Fibroblast of lung (primary cell): Measurements from ENCODE around the gene PKHD1. TPM values are rescaled to one million over a fixed set of nuclear protein-coding genes. Genes with fewer than 3 reads are reported as not detected.

ENCODE experiments used
- DNase-seq, 2 donors: peaks; one replicate each; pipeline versions ENCODE4 v3.0.0 to v3.0.0-alpha.2; 2010; ENCODE audit warnings: low read depth in 2 of 2
- H2AFZ ChIP-seq: 2 replicates; pipeline ENCODE4 v1.5.1; 2012; ENCODE audit warnings: low read length, control low read depth, inconsistent platforms
- H3K27ac ChIP-seq: 2 replicates; pipeline ENCODE4 v1.5.1; 2011; ENCODE audit warnings: low read length, control low read depth; ENCODE audit not compliant: insufficient read depth
- H3K27me3 ChIP-seq: 2 replicates; pipeline ENCODE4 v1.5.1; 2011; ENCODE audit warnings: mild to moderate bottlenecking, low read length; ENCODE audit not compliant: control insufficient read depth, insufficient read depth
- H3K36me3 ChIP-seq: 2 replicates; pipeline ENCODE4 v1.5.1; 2011; ENCODE audit warnings: low read length; ENCODE audit not compliant: control insufficient read depth, insufficient read depth
- H3K4me1 ChIP-seq: 2 replicates; pipeline ENCODE4 v1.5.1; 2011; ENCODE audit warnings: low read length; ENCODE audit not compliant: control insufficient read depth, insufficient read depth; ENCODE audit errors: extremely low read depth
- H3K4me2 ChIP-seq: 2 replicates; pipeline ENCODE4 v1.5.1; 2011; ENCODE audit warnings: low read length, control low read depth; ENCODE audit not compliant: insufficient read depth; ENCODE audit errors: extremely low read depth
- H3K4me3 ChIP-seq, 4 experiments: fragments of 200-600 bp in 1 of 4; sonication (generic) in 1 of 4; replicated peaks in 1 of 4; 2 replicates each; pipeline ENCODE4 v1.5.1; 2011 to 2016; ENCODE audit warnings: low read length in 4 of 4, low read depth in 3 of 4, mild to moderate bottlenecking in 3 of 4, control low read depth in 2 of 4, inconsistent platforms in 1 of 4, mixed read lengths in 1 of 4; ENCODE audit not compliant: insufficient read depth in 1 of 4; ENCODE audit errors: control extremely low read depth in 1 of 4
- H3K79me2 ChIP-seq: 2 replicates; pipeline ENCODE4 v1.5.1; 2012; ENCODE audit warnings: mild to moderate bottlenecking, low read length, inconsistent platforms; ENCODE audit not compliant: control insufficient read depth, insufficient read depth
- H3K9ac ChIP-seq: 2 replicates; pipeline ENCODE4 v1.5.1; 2011; ENCODE audit warnings: mild to moderate bottlenecking, low read length, control low read depth; ENCODE audit not compliant: insufficient read depth
- H3K9me3 ChIP-seq: 2 replicates; pipeline ENCODE4 v1.5.1; 2012; ENCODE audit warnings: low read depth, low read length; ENCODE audit not compliant: control insufficient read depth, insufficient read depth
- H4K20me1 ChIP-seq: 2 replicates; pipeline ENCODE4 v1.5.1; 2011; ENCODE audit warnings: low read length; ENCODE audit not compliant: control insufficient read depth, insufficient read depth; ENCODE audit errors: extremely low read depth
- CTCF ChIP-seq, 2 donors: IDR thresholded peaks in 1 of 2; conservative IDR thresholded peaks in 1 of 2; 1 replicate in 1 of 2; 2 replicates in 1 of 2; pipeline ENCODE4 v1.5.1; 2011 to 2012; ENCODE audit warnings: low read length in 2 of 2, control low read depth in 1 of 2, inconsistent platforms in 1 of 2, low read depth in 1 of 2, mild to moderate bottlenecking in 1 of 2
- EZH2 ChIP-seq: IDR thresholded peaks from 2 replicates; pipeline ENCODE4 v1.5.1; 2012; ENCODE audit warnings: low read length, control low read depth, mild to moderate bottlenecking; ENCODE audit errors: missing control alignments
- polyA plus RNA-seq, 2 donors: library from polyadenylated mRNA; depleted of rRNA in 1 of 2; stranded (reverse) in 1 of 2; unstranded in 1 of 2; fragments of >200 nt; gene quantifications; 2 replicates each; pipeline ENCODE4 v1.2.1, GENCODE V29; 2011 to 2012; ENCODE audit warnings: missing spikeins in 1 of 2
- total RNA-seq: library from RNA; depleted of rRNA; stranded (reverse); fragments of >200 nt; gene quantifications from 2 replicates; pipeline ENCODE4 v1.2.1, GENCODE V29; 2014

The PKHD1 gene
- total and polyA plus RNA-seq, 2 donors (not counting 1 experiment from before 2014, with no cell fraction given): not detected

DNA sequence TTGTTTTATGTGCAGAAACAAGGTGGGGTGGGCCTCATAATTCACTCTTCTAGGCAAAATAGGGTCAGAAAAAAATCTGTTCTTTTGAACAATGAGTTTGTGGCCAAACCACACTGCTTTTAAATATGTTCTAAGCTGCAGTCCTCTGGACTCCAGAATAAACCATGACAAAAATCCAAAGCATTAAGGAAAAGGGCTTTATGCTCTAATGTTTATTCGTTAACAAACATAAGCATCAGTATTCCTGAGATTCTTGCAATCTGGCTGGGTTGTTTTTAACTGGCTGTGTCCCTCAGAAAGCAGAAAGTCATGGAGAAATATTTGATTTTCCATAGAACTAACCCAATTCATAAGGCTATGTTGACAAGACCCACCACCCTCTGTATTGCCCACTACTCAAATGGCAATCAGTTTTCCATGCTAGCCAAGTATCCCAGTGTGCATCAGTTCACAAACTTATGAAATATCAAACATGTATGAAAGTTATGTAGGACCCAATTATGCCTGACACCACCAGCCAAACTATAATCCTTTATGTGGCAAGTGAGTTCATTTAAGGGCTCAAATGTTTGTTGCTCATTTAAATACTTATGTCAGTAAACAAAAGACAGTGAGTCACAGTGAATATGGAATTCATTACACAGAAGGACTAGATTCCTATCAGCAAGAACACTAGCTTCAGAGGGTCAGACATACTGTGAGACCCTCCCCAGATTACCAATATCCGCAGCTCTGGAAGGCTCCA is 45.1 kb downstream of the PKHD1 start:
- H3K4me3 ChIP-seq: no peak overlapping the region

GRCh38 chr6:52041134-52041533 is 46.3 kb downstream of the PKHD1 start:
- H4K20me1 ChIP-seq: no peaks in the 10 kb centered on the region
- H3K27ac ChIP-seq: no peak overlapping the region
- no peak for DNase-seq
- H3K79me2 ChIP-seq: no peaks in the 10 kb centered on the region
- no peak overlapping the region for H3K9ac ChIP-seq
- H3K4me2 ChIP-seq: no peak overlapping the region
- H3K9me3 ChIP-seq: no peaks in the 10 kb centered on the region
- H2AFZ ChIP-seq: no peak overlapping the region
- H3K4me3 ChIP-seq: no peak overlapping the region
- H3K4me1 ChIP-seq: no peaks in the 10 kb centered on the region
- H3K36me3 ChIP-seq: no peaks in the 10 kb centered on the region
- TF ChIP-seq EZH2 (no peak), CTCF (conservative IDR thresholded peaks at IDR 0.05 in 1 of 2, IDR thresholded peaks at IDR 0.05 in 1 of 2; ENCODE audit: low read depth in 1 of 2, low read length in 2 of 2) (no peak)
- no peaks in the 10 kb centered on the region for H3K27me3 ChIP-seq

More for the DNA sequence above, 45.1 kb downstream of the PKHD1 start:
- Histone ChIP-seq H3K9ac (no peak overlapping the region), H3K27ac (no peak overlapping the region), H3K27me3 (no peaks in the 10 kb centered on the region), H3K36me3 (no peaks in the 10 kb centered on the region), H3K4me2 (no peak overlapping the region), H3K4me1 (no peaks in the 10 kb centered on the region), H4K20me1 (no peaks in the 10 kb centered on the region), H3K79me2 (no peaks in the 10 kb centered on the region), H3K9me3 (no peaks in the 10 kb centered on the region), H2AFZ (no peak overlapping the region)
- DNase-seq: no peak
- TF ChIP-seq EZH2 (no peak), CTCF (conservative IDR thresholded peaks at IDR 0.05 in 1 of 2, IDR thresholded peaks at IDR 0.05 in 1 of 2; ENCODE audit: low read depth in 1 of 2, low read length in 2 of 2) (no peak)

DNA sequence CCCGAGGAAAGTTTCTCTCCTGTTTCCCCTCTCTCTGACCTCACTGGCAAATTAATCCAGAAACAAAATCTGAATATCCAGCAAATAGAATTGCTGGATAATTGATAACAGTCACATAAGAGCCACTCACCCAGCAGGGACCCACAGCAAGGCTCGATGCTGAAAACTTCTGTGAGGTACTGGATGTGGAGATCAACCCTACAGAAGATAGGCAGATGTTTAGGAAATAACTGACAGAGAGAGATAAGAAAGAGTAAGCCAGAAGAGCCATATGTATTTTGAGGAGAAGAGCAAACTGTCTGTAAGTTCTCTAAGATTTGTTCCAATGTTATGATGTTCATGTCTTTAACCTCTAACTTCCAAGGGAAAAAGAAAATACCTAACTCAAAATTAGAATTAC is 59.7 kb downstream of the PKHD1 start:
- no peak for DNase-seq
- H3K4me1 ChIP-seq: no peaks in the 10 kb centered on the region
- H3K36me3 ChIP-seq: no peaks in the 10 kb centered on the region
- H4K20me1 ChIP-seq: no peaks in the 10 kb centered on the region
- H3K4me2 ChIP-seq: no peak overlapping the region
- TF ChIP-seq CTCF (conservative IDR thresholded peaks at IDR 0.05 in 1 of 2, IDR thresholded peaks at IDR 0.05 in 1 of 2; ENCODE audit: low read depth in 1 of 2, low read length in 2 of 2) (no peak), EZH2 (no peak)
- no peaks in the 10 kb centered on the region for H3K79me2 ChIP-seq
- H3K9ac ChIP-seq: no peak overlapping the region
- H3K4me3 ChIP-seq: no peak overlapping the region
- H3K27ac ChIP-seq: no peak overlapping the region
- H3K27me3 ChIP-seq: no peaks in the 10 kb centered on the region
- H2AFZ ChIP-seq: no peak overlapping the region
- no peaks in the 10 kb centered on the region for H3K9me3 ChIP-seq
